Measurements from ENCODE around the gene NRSN2.
A peak's percentile ranks its signal among the peaks of the same experiment; 100 is the strongest.

The NRSN2 gene

GRCh38 chr20:396619-397431 is 49.9 kb downstream of the NRSN2 start:
- Histone ChIP-seq H3K4me1 (ENCODE audit: control insufficient read depth in 2 of 2, insufficient read depth in 2 of 2, low read length in 2 of 2) (no peaks in the 10 kb centered on the region), H3K9ac (ENCODE audit: low read depth in 1 of 2, low read length in 2 of 2) (no peak overlapping the region), H3K9me3 (ENCODE audit: control insufficient read depth in 2 of 2, low read length in 2 of 2) (no peaks in the 10 kb centered on the region), H3K27ac (ENCODE audit: low read depth in 2 of 2, low read length in 2 of 2) (no peak overlapping the region), H3K36me3 (ENCODE audit: control insufficient read depth in 2 of 2, insufficient read depth in 2 of 2, low read length in 2 of 2) (peaks cover 8 to 21% of the 10 kb centered on the region in 2 donors), H3K27me3 (ENCODE audit: control insufficient read depth in 2 of 2, insufficient read depth in 2 of 2, low read length in 2 of 2) (no peaks in the 10 kb centered on the region), H3K4me3 (ENCODE audit: low read length in 2 of 2) (no peak overlapping the region)

- no peak overlapping the region for H3K4me3 ChIP-seq (ENCODE audit: low read length in 2 of 2)
- no peaks in the 10 kb centered on the region for H3K9me3 ChIP-seq (ENCODE audit: control insufficient read depth in 2 of 2, low read length in 2 of 2)
- no peaks in the 10 kb centered on the region for H3K27me3 ChIP-seq (ENCODE audit: control insufficient read depth in 2 of 2, insufficient read depth in 2 of 2, low read length in 2 of 2)
- no peak overlapping the region for H3K27ac ChIP-seq (ENCODE audit: low read depth in 2 of 2, low read length in 2 of 2)
- peaks cover 0 to 2% of the 10 kb centered on the region in 2 donors for H3K4me1 ChIP-seq (ENCODE audit: control insufficient read depth in 2 of 2, insufficient read depth in 2 of 2, low read length in 2 of 2)
- peaks cover 8 to 18% of the 10 kb centered on the region in 2 donors for H3K36me3 ChIP-seq (ENCODE audit: control insufficient read depth in 2 of 2, insufficient read depth in 2 of 2, low read length in 2 of 2)
- H3K9ac ChIP-seq (ENCODE audit: low read depth in 1 of 2, low read length in 2 of 2), result no peak overlapping the region
These were observed 50.7 kb downstream of the NRSN2 start for GRCh38 chr20:397432-398237.

- H3K27ac ChIP-seq (ENCODE audit: low read depth in 2 of 2, low read length in 2 of 2), result no peak overlapping the region
- no peak overlapping the region for H3K9ac ChIP-seq (ENCODE audit: low read depth in 1 of 2, low read length in 2 of 2)
- H3K9me3 ChIP-seq (ENCODE audit: control insufficient read depth in 2 of 2, low read length in 2 of 2), result no peaks in the 10 kb centered on the region
- H3K4me1 ChIP-seq (ENCODE audit: control insufficient read depth in 2 of 2, insufficient read depth in 2 of 2, low read length in 2 of 2), result peaks cover 0 to 2% of the 10 kb centered on the region in 2 donors
- H3K36me3 ChIP-seq (ENCODE audit: control insufficient read depth in 2 of 2, insufficient read depth in 2 of 2, low read length in 2 of 2), result peaks cover 8 to 18% of the 10 kb centered on the region in 2 donors
- no peaks in the 10 kb centered on the region for H3K27me3 ChIP-seq (ENCODE audit: control insufficient read depth in 2 of 2, insufficient read depth in 2 of 2, low read length in 2 of 2)
- H3K4me3 ChIP-seq (ENCODE audit: low read length in 2 of 2), result no peak overlapping the region
These were observed 52.3 kb downstream of the NRSN2 start for GRCh38 chr20:399182-399707.

- H3K9ac ChIP-seq (ENCODE audit: low read depth in 1 of 2, low read length in 2 of 2), result no peak overlapping the region
- H3K4me3 ChIP-seq (ENCODE audit: low read length in 2 of 2), result no peak overlapping the region
- peaks cover 8 to 13% of the 10 kb centered on the region in 2 donors for H3K36me3 ChIP-seq (ENCODE audit: control insufficient read depth in 2 of 2, insufficient read depth in 2 of 2, low read length in 2 of 2)
- H3K27me3 ChIP-seq (ENCODE audit: control insufficient read depth in 2 of 2, insufficient read depth in 2 of 2, low read length in 2 of 2), result no peaks in the 10 kb centered on the region
- H3K27ac ChIP-seq (ENCODE audit: low read depth in 2 of 2, low read length in 2 of 2), result no peak overlapping the region
- no peaks in the 10 kb centered on the region for H3K9me3 ChIP-seq (ENCODE audit: control insufficient read depth in 2 of 2, low read length in 2 of 2)
- peaks cover 0 to 2% of the 10 kb centered on the region in 2 donors for H3K4me1 ChIP-seq (ENCODE audit: control insufficient read depth in 2 of 2, insufficient read depth in 2 of 2, low read length in 2 of 2)
These were observed 53.2 kb downstream of the NRSN2 start for GRCh38 chr20:400128-400453.

GRCh38 chr20:400454-401275 is 53.8 kb downstream of the NRSN2 start:
- no peaks in the 10 kb centered on the region for H3K27me3 ChIP-seq (ENCODE audit: control insufficient read depth in 2 of 2, insufficient read depth in 2 of 2, low read length in 2 of 2)

GRCh38 chr20:401682-402495 is 55.0 kb downstream of the NRSN2 start:
- no peak overlapping the region for H3K27ac ChIP-seq (ENCODE audit: low read depth in 2 of 2, low read length in 2 of 2)
- peaks cover 0 to 4% of the 10 kb centered on the region in 2 donors for H3K4me1 ChIP-seq (ENCODE audit: control insufficient read depth in 2 of 2, insufficient read depth in 2 of 2, low read length in 2 of 2)
- H3K9ac ChIP-seq (ENCODE audit: low read depth in 1 of 2, low read length in 2 of 2), result no peak overlapping the region
- H3K27me3 ChIP-seq (ENCODE audit: control insufficient read depth in 2 of 2, insufficient read depth in 2 of 2, low read length in 2 of 2), result no peaks in the 10 kb centered on the region
- H3K36me3 ChIP-seq (ENCODE audit: control insufficient read depth in 2 of 2, insufficient read depth in 2 of 2, low read length in 2 of 2), result peaks cover 1 to 5% of the 10 kb centered on the region in 2 donors
- H3K4me3 ChIP-seq (ENCODE audit: low read length in 2 of 2), result no peak overlapping the region
- H3K9me3 ChIP-seq (ENCODE audit: control insufficient read depth in 2 of 2, low read length in 2 of 2), result no peaks in the 10 kb centered on the region

More at GRCh38 chr20:400454-401275, 53.8 kb downstream of the NRSN2 start:
- peaks cover 0 to 2% of the 10 kb centered on the region in 2 donors for H3K4me1 ChIP-seq (ENCODE audit: control insufficient read depth in 2 of 2, insufficient read depth in 2 of 2, low read length in 2 of 2)
- H3K36me3 ChIP-seq (ENCODE audit: control insufficient read depth in 2 of 2, insufficient read depth in 2 of 2, low read length in 2 of 2), result peaks cover 8 to 13% of the 10 kb centered on the region in 2 donors
- no peak overlapping the region for H3K9ac ChIP-seq (ENCODE audit: low read depth in 1 of 2, low read length in 2 of 2)
- no peak overlapping the region for H3K4me3 ChIP-seq (ENCODE audit: low read length in 2 of 2)
- no peaks in the 10 kb centered on the region for H3K9me3 ChIP-seq (ENCODE audit: control insufficient read depth in 2 of 2, low read length in 2 of 2)
- peak overlapping the region in 1 of 2 donors; percentile 9 for H3K27ac ChIP-seq (ENCODE audit: low read depth in 2 of 2, low read length in 2 of 2)

GRCh38 chr20:402496-402885 is 55.6 kb downstream of the NRSN2 start:
- Histone ChIP-seq H3K9me3 (ENCODE audit: control insufficient read depth in 2 of 2, low read length in 2 of 2) (no peaks in the 10 kb centered on the region), H3K4me3 (ENCODE audit: low read length in 2 of 2) (no peak overlapping the region), H3K36me3 (ENCODE audit: control insufficient read depth in 2 of 2, insufficient read depth in 2 of 2, low read length in 2 of 2) (peaks cover 0 to 2% of the 10 kb centered on the region in 2 donors), H3K27ac (ENCODE audit: low read depth in 2 of 2, low read length in 2 of 2) (no peak overlapping the region), H3K9ac (ENCODE audit: low read depth in 1 of 2, low read length in 2 of 2) (no peak overlapping the region), H3K27me3 (ENCODE audit: control insufficient read depth in 2 of 2, insufficient read depth in 2 of 2, low read length in 2 of 2) (no peaks in the 10 kb centered on the region), H3K4me1 (ENCODE audit: control insufficient read depth in 2 of 2, insufficient read depth in 2 of 2, low read length in 2 of 2) (peaks cover 6 to 10% of the 10 kb centered on the region in 2 donors)

- H3K9me3 ChIP-seq (ENCODE audit: control insufficient read depth in 2 of 2, low read length in 2 of 2), result no peaks in the 10 kb centered on the region
- no peaks in the 10 kb centered on the region for H3K27me3 ChIP-seq (ENCODE audit: control insufficient read depth in 2 of 2, insufficient read depth in 2 of 2, low read length in 2 of 2)
- H3K4me1 ChIP-seq (ENCODE audit: control insufficient read depth in 2 of 2, insufficient read depth in 2 of 2, low read length in 2 of 2), result peaks cover 8 to 12% of the 10 kb centered on the region in 2 donors
- no peak overlapping the region for H3K27ac ChIP-seq (ENCODE audit: low read depth in 2 of 2, low read length in 2 of 2)
- no peaks in the 10 kb centered on the region for H3K36me3 ChIP-seq (ENCODE audit: control insufficient read depth in 2 of 2, insufficient read depth in 2 of 2, low read length in 2 of 2)
- H3K4me3 ChIP-seq (ENCODE audit: low read length in 2 of 2), result no peak overlapping the region
- no peak overlapping the region for H3K9ac ChIP-seq (ENCODE audit: low read depth in 1 of 2, low read length in 2 of 2)
These were observed 56.1 kb downstream of the NRSN2 start for GRCh38 chr20:402898-403581.

GRCh38 chr20:403582-403957 is 56.7 kb downstream of the NRSN2 start:
- Histone ChIP-seq H3K9me3 (ENCODE audit: control insufficient read depth in 2 of 2, low read length in 2 of 2) (no peaks in the 10 kb centered on the region), H3K9ac (ENCODE audit: low read depth in 1 of 2, low read length in 2 of 2) (no peak overlapping the region), H3K27ac (ENCODE audit: low read depth in 2 of 2, low read length in 2 of 2) (no peak overlapping the region), H3K4me1 (ENCODE audit: control insufficient read depth in 2 of 2, insufficient read depth in 2 of 2, low read length in 2 of 2) (peaks cover 8 to 12% of the 10 kb centered on the region in 2 donors), H3K4me3 (ENCODE audit: low read length in 2 of 2) (no peak overlapping the region), H3K27me3 (ENCODE audit: control insufficient read depth in 2 of 2, insufficient read depth in 2 of 2, low read length in 2 of 2) (no peaks in the 10 kb centered on the region), H3K36me3 (ENCODE audit: control insufficient read depth in 2 of 2, insufficient read depth in 2 of 2, low read length in 2 of 2) (no peaks in the 10 kb centered on the region)
